AG10803 (cell line): ENCODE measurements around the gene AIFM1.

ENCODE experiments used
- DNase-seq: peaks from one replicate; pipeline ENCODE4 v3.0.0; 2010; ENCODE audit warnings: low read depth
- H3K4me3 ChIP-seq: 2 replicates; pipeline ENCODE4 v1.5.1; 2011; ENCODE audit warnings: mild to moderate bottlenecking, low read length, control low read depth
- CTCF ChIP-seq: conservative IDR thresholded peaks from 2 replicates; pipeline ENCODE4 v1.5.1; 2011; ENCODE audit warnings: mild to moderate bottlenecking, low read length, control low read depth, inconsistent platforms

AIFM1 gene

GRCh38 chrX:130091980-130092522, 73.6 kb downstream of the AIFM1 start:
- no peak for DNase-seq
- no peak overlapping the region for H3K4me3 ChIP-seq
- no peak for TF ChIP-seq CTCF

- no peak overlapping the region for H3K4me3 ChIP-seq
- TF ChIP-seq CTCF = no peak
- no peak for DNase-seq
Observed at GRCh38 chrX:130090364-130090763, 75.3 kb downstream of the AIFM1 start.

- DNase-seq = no peak
- H3K4me3 ChIP-seq = no peak overlapping the region
- no peak for TF ChIP-seq CTCF
Observed at GRCh38 chrX:130086447-130087206, 79.0 kb downstream of the AIFM1 start.

- peak; percentile 73 for DNase-seq
- H3K4me3 ChIP-seq = no peak overlapping the region
- no peak for TF ChIP-seq CTCF
Observed at GRCh38 chrX:130085551-130086446, 79.8 kb downstream of the AIFM1 start.

- TF ChIP-seq CTCF = no peak
- H3K4me3 ChIP-seq = no peak overlapping the region
- no peak for DNase-seq
Observed at GRCh38 chrX:130084631-130085237, 80.9 kb downstream of the AIFM1 start.

- TF ChIP-seq CTCF = no peak
- DNase-seq = no peak
Observed at GRCh38 chrX:130083656-130084382, 81.8 kb downstream of the AIFM1 start.

More at GRCh38 chrX:130083656-130084382, 81.8 kb downstream of the AIFM1 start:
- no peak overlapping the region for H3K4me3 ChIP-seq
